NB4 (cell line): ENCODE measurements around the gene RCOR1.

ENCODE experiments used
- CTCF ChIP-seq: IDR thresholded peaks from one replicate; pipeline ENCODE4 v1.5.1; 2012; ENCODE audit warnings: low read depth, low read length
- MAX ChIP-seq: IDR thresholded peaks from 2 replicates; pipeline ENCODE4 v1.6.1; 2011; ENCODE audit warnings: low read depth, low read length
- MYC ChIP-seq: IDR thresholded peaks from 2 replicates; pipeline ENCODE4 v1.6.1; 2011; ENCODE audit warnings: low read depth, low read length
- POLR2A ChIP-seq: IDR thresholded peaks from 2 replicates; pipeline ENCODE4 v1.6.1; 2011; ENCODE audit warnings: mild to moderate bottlenecking; ENCODE audit not compliant: insufficient read length; ENCODE audit errors: extremely low read depth

GRCh38 chr14:102580550-102581110 lies 11.8 kb upstream of the RCOR1 start:
- no peak for TF ChIP-seq CTCF
- no peak for TF ChIP-seq POLR2A
- no peak for TF ChIP-seq MAX
- TF ChIP-seq MYC = no peak
